ENCODE measurements around the gene CISH.

Gene CISH, protein sequence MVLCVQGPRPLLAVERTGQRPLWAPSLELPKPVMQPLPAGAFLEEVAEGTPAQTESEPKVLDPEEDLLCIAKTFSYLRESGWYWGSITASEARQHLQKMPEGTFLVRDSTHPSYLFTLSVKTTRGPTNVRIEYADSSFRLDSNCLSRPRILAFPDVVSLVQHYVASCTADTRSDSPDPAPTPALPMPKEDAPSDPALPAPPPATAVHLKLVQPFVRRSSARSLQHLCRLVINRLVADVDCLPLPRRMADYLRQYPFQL

DNA sequence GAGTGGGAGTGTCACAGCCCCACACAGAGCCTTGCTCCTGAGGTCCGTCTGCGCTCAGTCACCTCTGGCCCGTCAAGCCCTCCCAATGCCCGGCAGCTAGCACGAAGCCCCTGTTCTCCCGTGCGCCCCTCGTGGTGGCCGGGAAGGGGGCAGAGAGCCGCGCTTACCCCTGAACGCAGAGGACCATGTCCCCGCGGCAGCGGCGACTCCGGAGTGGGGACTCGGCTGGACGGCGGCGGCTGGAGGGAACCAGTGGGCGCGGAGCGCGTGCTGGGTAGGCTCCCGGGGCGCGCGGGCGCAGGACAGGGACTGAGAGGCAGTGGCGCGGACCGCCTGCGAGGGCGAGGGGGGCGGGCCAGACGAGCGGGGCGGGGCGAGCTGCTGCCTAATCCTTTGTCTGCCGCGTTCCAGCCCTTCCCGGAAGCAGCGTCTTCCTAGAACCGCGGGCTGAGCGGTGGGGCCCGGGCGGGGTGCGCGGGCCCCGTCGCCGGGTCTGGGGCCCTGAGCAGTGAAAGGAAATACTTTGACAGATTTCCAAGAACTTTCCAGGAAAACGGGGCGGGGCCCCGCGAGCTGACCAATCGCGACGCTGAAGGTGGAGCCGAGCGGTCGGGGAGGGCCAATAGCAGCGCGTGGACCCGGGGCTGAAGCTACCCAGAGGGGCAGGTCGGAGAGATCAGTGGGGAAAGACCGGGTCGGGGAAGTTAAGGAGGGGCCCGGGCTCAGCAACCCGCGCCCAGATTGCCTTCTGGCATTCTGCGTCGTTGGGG lies at the start of gene CISH:
CISH (minus strand) TSS at position 311 of the 770 bp plus-strand sequence; CDS start at position 187, 124 bp downstream.
- DNase-seq = peak; percentile 56 to 63

DNA sequence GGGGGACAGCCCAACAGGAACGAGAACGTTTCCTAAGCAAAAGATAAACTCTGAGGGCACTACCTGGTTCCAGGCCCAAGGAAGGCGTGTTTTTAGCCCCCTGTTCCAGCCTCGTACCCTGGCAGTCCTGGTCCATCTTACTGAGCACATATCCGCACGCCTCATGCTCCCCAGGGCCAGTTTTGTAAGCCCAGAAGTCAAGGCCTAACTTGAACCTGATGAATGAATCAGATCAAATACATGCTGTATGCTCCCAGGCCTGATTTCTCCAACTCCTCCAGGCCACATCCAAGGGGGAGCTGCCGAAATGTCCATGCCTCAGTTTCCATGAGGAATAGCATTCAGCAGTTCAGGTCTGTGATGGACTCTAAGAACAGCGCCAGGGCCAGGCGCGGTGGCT lies 48.8 kb upstream of the CISH start:
- no peak for DNase-seq

DNA sequence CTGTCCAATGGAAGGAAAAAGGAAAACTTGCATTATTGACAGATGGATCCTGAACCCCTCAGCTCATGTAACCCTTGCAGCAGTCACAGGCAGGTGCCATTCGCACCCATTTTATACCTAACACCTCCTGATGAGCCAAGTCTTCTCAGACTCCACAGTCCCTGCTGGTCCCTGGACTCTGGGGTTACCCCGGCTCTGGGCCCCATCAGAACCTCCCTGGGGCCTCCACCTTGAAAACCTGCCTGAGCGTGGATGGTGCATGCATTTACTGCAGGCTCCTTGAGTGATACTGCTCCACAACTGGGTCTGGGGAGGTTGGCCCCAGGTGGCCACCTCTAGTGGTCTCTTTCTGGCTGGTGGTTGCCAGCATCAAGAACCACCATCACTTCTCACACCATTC lies 47.3 kb upstream of the CISH start:
- no peak for DNase-seq

DNA sequence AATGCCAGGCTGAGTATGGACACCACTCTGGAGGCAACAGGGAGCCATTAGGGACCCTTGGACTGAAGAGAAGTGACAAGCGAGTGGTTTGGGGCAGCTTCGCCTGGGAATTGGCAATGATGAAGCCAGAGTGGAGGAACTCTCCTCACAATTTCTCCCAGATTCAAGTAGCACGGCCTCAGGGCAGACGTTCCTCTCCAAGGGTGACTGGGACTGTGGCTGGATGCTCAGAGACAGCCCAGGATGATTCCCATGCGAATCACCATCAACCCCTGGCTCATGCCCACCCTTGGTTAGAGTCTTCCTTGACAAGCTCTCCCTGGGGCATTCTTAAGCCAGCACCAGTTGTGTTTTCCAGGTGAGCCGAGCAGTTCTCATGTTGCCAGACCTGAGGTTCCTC lies 46.8 kb upstream of the CISH start:
- DNase-seq = no peak

DNA sequence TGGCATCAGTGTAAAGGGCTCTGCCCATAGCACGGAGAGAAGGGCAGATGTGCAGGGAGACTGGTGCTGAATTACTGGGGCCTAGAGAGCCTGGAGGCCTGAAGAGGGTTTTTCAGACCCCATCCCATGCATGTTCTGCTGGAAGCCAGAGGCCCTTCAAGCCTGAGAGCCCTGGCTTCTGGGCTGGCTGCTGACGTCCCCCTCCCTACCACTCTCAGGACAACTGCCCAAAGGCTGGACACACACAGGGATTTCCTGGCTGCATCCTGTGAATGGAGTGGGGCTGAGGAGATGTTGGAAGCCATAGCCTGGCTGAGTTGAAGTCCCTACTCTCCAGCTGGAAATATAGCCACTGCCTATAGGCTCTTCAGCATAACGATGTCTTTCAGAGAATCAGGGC lies 46.2 kb upstream of the CISH start:
- DNase-seq = no peak

DNA sequence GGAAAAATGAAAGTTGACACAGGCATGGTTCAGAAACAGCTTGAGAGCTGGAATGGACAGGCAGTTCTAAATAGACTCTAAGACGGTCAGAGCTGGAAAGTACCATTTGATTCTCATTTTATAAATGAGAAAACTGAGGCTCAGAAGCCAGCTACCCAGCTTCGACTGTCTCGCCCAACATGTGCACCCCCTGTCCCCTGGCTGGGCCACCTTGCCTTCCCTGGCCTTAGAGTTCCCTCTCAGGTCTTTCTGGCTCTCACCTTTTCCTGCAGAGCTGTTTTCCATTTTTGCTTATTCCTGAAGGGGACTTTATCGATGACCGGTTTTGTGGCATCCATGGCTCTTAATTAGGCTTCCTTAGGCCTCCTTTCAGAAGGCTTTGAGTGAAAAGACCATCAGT lies 45.8 kb upstream of the CISH start:
- no peak for DNase-seq

DNA sequence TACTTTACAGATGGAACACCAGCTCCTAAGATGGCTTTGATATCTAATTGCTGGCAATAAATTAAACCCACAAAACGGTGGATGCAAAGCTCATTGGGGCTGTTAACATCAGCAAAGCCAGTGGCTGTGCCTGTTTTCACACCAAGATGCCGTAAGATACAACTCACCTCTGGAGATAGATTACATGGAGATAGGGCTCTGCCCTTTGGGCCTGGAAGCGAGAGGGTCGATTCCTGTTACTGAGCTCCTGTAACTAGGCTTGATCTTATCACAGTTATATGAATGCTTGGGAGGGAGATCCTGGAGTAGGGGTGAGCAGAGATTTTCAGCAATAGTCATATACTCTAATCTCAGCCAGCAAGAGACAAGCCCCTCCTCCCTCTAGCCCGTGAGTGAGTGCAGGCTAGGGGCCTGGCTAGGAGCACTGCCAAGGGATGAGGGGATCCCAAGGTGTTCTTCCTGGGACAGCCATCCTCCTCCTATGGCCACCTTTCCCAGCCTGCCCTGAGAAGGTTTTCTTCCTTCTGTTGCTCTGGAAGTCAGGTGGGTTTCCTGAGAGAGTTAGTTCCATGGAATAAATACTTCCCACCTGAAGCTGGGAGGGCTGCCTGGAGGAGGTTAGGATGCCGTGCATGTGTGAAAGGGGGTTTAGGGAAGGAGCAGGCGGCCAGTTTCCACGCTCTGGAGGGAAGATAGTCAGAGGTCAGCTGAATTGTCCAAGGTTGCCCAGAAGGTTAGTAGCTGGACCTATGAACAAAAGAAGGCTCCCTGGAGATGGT lies 45.0 kb upstream of the CISH start:
- no peak for DNase-seq

DNA sequence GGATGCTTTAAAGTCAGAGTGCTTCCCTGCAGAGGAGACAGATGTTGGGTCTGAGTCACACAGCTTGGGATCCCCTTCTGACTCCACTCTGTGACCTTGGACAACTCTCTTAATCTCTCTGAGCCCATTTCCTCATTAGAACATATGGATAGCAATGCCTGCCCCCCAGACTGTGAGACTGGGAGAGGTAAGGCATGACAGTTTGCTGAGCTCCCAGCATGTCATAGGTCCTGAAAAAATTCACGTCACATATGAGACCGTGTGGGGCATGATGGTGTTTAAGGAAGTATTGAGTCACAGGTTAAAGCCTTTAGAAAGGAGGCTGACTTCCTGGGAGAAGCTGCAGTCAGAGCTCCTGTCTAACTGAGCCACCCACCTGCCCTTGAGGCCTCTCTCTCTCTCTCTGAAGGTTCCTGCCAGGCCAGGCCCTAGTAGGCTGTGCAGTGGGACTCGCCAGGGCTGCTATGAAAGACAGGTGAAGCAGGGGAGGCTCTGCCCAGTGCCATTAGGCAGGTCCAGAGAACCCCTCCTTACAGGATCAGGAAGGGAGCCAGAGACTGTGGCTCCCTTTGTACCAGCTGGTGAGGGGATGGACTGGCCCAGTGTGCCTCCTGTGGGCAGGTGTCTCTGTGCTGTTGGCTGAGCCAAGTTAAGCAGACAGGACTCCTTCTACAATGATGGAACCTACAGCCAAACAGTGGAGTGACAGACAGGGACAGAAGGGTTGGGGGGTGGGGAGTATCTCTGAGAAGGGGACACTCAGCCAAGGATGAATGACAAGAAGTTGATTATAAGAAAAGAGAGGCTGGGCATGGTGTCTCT lies 43.6 kb upstream of the CISH start:
- no peak for DNase-seq

DNA sequence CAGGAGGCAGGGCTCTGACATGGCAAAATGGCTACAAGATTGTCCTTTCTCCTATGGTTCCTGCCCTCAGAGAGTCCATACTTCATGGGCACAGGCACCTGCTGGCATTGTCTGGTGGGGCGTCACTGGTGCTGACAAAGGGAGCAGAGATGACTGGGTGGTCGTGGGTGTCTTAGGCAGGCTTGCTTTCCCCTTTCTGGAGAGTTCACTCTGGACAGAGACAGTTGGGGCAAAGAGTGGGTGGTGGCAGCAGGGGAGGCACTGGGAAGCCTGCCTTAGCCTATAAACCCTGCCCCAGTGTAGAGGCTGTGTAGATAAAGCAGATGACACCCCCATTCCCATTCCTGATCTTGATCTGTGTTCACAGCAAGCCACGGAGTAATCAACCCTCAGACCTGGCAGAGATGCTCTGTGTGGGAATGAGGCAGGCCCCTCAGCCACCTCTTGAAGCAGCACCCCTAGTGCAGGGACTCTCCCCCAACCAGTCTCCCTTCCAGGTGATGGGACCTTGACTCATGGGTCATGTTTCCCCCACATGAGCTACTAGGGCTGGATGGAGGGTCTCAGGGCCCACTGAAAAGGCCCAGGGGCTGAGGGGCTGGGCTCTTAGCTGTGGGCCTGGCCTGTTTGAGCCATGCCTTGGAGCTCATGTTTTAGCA lies 42.5 kb upstream of the CISH start:
- no peak for DNase-seq

DNA sequence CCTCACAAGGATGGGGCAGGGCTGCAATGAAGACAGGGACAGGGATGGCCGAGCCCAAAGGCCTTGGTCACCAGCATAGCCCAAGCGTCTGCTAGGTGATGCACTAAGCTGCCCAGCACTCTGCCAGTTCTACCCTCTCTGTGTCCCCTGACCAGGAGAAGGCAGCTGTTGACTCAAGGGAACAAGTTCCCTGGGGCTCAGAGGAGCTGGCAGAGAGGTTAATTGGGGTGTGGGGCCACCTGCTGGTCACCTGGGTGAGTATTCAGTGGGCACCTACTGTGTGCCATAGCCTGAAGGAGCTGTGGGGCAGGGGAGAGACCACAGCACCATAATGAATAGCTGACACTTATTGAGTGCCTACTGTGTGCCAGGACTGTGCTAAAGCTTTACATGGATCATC lies 41.1 kb upstream of the CISH start:
- DNase-seq = no peak

DNA sequence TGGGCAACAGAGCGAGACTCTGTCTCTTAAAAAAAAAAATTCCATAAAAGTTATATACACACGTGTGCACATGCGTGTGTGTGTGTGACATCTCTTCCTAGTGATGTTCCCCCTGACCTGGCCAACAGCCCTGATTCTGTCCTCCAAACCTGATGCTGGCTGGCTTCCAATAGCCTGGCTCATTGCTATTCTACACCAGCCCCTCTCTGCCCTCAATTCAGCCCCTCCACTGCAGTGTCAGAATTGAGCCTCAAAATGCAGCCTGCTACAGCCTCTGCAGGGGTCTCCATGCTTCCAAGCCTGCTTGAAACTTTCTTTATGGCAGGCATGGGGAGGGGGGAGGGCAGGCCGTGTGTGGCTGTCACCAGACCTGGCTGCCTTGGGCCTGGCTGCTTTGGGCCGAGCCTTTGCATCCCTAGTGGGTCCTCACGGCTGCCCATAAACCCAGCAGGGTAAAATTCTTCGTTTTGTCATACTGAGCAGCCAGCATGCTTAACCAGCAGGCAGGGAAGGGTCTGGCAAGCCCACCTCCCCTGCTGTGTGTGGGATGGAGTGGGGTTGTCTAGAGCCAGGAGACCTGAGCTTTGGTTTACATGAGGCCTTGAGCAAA lies 40.5 kb upstream of the CISH start:
- no peak for DNase-seq

DNA sequence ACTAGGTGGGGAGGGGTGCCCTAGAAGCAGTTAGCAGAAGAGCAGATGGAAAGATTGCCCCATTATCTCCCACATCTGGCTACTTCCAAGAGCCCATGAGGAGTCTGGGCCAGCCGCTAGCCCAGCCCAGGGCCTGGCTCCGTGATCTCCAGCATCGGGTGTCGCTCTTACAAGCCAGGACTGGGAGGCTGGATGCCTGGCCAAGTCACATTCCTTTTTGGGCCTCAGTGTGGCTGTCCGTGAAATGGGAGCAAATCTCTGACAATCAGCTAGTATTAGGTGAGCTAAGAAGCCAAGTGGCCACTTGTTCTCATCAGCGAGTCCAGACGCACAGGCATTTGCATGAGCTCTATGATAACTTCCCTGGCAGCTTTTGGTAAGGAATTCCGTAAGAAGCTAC lies 39.9 kb upstream of the CISH start:
- DNase-seq = no peak

DNA sequence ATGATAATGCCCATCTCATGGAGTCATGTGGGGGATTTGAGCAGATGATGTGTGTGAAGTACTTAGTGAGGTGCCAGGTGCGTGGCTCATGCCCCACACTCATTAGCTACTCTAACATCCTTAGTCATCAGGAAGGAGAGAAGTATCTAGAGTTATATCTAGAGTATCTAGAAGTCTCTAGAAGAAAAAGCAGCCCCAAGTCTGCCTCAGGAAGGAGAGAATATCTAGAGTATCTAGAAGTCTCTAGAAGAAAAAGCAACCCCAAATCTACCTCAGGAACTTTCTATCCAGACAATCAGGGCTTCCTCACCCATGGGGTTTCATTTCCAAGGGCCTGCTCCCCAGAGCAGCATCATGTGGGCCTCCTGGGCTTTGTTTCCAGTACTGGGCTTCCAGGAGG lies 38.4 kb upstream of the CISH start:
- no peak for DNase-seq

DNA sequence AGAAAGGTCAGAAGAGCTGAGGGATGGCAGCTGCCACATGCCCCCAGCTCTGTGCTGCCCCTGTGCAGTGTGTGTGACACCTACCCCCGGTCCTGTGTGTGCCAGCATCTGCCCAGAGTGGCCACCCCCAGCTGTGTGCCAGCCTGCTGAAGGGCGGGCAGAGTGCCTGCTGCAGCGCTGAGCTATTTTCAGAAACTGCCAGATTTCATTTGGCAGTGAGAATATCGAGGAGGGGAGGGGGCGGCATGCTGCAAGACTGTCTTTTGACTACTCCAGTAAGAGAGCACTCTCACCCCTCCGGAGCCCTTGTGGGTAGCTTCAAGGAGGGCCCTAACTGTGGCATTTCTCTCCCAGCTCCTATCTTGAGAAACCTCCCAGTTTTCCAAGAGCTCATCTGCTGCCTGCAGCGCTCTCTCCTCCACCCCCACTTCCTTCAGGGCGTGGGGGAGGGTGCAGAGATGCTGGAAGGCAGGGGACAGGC lies 37.9 kb upstream of the CISH start:
- DNase-seq = no peak

DNA sequence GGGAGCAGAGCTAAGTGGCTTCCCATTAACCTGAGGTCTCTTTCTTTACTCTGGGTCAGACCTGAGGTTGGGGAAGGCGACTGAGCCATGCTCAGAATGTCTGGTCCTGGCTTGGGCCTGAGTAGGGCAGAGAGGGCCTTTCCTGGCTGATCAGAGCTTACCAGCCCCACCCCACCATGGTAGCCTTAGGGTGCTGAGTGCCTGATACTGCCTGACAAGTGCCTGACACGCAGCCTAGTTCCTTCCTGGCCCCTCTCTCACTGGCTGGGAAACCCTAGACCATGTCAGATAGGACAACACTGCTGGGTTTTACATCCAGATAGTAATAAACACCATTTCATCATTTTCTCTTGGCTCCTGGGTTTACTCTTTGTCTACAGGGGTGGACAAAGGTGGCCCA lies 37.4 kb upstream of the CISH start:
- DNase-seq = no peak

DNA sequence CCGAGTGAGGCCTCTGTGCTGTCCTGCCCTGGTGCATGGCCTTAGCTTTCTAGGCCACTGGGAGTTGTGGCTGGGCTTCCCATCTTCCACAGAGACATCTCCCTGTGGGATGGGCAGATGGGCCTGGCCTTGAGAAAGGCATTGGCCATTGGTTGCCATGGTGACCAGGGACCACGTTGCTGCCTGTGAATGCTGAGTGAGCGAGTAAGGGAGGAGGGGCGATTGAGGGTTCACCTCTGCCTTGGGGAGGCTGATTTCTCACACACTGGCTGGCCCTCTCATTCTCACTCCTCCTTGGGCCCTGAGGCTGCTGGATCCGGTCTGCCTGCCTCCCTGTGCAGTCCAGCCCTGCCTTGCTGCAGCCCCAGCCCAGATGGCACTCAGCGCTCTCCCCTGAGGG lies 36.7 kb upstream of the CISH start:
- no peak for DNase-seq

DNA sequence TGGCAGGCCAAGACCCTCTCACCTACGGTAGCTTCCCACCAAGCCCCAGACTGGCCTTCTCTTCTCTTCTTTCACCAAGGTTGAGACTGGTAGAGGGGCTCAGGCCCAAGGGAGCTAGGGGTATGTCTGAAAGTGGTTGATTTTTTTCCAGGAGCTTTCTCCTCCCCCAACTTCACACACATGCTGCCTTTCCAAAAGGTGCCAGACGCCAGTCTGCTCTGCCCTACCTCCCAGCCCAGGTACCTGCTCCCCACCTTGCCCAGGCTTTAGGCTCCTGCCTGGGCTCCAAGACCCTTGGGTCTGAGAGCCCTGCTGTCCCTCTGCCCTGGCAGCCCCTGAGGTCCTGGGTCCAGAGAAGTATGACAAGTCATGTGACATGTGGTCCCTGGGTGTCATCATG lies 33.8 kb upstream of the CISH start:
- DNase-seq = no peak

DNA sequence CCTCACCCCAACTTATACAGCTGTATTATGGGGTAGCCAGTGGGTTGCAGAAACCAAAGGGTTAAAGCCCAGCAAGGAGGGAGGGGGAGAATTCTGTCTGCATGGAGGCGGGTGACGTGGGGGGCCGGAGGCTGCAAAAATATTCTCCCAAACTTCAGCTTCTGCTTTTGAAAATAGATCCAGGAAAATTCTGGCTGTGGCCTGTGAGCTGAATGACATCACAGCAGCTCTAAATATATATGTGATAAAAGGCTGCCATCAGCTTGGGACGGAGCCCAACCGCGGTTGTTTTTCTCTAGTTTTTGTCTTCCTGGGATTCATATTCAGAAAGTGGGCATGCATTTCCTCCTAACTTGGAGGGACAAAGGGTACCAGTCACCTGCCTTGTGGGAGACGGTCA lies 33.0 kb upstream of the CISH start:
- no peak for DNase-seq

DNA sequence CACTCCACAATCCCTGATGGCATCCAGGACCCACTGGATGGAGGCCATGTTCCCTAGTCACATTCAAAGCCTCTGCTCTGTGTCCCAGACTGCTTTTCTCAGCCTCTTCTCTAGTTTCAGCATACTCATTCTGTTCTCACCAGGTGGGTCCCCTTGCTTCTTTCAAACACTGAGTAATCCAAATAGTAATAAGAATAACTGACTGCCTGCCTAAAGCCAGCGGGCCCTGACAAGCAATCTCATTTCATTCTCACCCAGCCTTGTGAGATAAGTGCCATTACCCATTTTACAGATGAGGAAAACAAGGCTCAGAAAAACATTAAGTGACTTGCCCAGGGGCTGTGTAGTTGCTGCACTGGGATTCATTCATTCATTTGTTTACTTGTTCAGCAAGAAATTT lies 30.8 kb upstream of the CISH start:
- DNase-seq = no peak

DNA sequence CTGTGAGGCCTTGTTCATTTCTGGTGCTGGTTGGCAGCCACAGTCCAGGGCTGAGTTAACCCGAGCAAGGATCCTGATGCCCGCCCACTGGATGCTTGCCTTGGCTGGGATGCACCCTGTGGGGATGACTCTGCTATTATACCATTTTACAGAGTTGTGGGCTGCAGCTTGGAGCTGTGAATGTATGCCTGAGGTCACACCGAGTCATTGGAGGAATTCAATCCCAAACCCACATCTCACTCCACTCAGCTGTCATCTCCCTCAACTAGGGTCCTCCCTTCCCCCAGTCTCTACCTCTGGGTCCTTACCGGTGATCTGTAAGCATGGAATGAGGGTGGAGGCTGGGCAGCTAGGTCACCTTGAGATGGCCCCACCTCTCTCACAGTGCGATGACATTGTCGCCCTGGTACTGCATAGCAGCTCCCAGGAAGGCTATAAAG lies 27.5 kb upstream of the CISH start:
- DNase-seq = no peak

DNA sequence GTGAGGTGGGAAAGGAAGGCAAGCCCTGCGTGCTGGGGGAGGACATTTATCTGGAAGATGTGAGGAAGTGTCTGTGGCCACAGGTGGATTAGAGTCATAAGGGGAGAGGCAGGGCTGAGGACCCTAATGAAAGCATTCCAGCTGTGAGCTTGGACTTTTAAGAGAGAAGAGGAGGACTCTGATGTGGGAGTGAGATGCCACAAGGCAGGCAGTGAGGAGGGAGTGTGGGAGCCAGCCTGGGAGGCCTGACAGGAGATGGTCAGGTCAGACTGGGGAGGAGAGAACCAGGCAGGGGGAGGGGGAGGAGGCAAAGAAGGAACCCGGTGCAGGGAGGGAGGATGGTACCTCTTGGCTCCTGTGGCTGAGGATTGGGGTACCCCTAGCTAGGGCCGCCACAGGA lies 26.4 kb upstream of the CISH start:
- DNase-seq = no peak

DNA sequence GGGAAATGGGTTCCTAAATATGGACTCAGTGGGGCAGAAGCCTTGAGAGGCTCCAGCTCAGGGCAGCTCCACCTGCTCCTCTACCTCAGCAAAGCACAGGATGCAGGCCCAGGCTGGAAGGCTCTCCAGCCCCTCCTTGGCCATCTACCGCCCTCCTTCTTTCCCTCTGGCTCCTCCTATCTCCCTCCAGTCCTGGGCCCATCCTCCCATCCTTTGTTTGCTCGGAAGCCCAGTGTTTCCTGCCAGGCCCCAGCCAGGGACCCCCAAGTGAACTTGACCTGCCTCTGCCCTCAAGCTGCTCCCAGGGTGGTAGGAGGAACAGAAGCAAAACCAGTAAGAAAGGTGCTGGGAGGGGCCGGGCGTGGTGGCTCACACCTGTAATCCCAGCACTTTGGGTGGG lies 25.4 kb upstream of the CISH start:
- DNase-seq = no peak
